ENCODE measurements around the gene FBXO46. TPM values are rescaled to one million over a fixed set of nuclear protein-coding genes. Genes with fewer than 3 reads are reported as not detected.

Gene FBXO46
- total RNA-seq, 5 donors from 2014 or later (not counting 1 experiment from before 2014, with no cell fraction given) = 27.9 to 48.3 (median 38.0) TPM

GRCh38 chr19:45763691-45764294 lies 33.1 kb upstream of the FBXO46 start:
- no peak overlapping the region for H3K4me3 Mint-ChIP-seq
- H3K27me3 Mint-ChIP-seq = peaks cover 8 to 23% of the 10 kb centered on the region in 2 donors
- ChIA-PET CTCF (interaction anchor here in 1 of 2 donors (0.6 kb wide), 1 partner anchor 180 kb away, joined by 3 read pairs; no protein-coding TSS in a partner anchor), POLR2A (interaction anchor here in 1 of 2 donors (0.6 kb wide), 1 partner anchor 344 kb away, joined by 3 read pairs; no protein-coding TSS in a partner anchor)
- WGBS (ENCODE audit: insufficient coverage) = 78% methylated on average over 14 of the region's 27 CpGs
- H3K36me3 ChIP-seq (ENCODE audit: control insufficient read depth in 2 of 2, extremely low read depth in 1 of 2, insufficient read depth in 1 of 2, low read length in 1 of 2) = no peaks in the 10 kb centered on the region
- H3K36me3 Mint-ChIP-seq = no peaks in the 10 kb centered on the region
- no peak overlapping the region for H3K27ac ChIP-seq (ENCODE audit: low read length)
- DNase-seq (no peak), ATAC-seq (replicated peaks in 1 of 4) (no peak)
- no peaks in the 10 kb centered on the region for H3K9me3 Mint-ChIP-seq
- H3K27ac Mint-ChIP-seq = no peak overlapping the region
- H3K9me3 ChIP-seq = no peaks in the 10 kb centered on the region
- H3K4me3 ChIP-seq (ENCODE audit: control insufficient read depth in 1 of 2, extremely low read depth in 1 of 2, low read length in 1 of 2) = no peak overlapping the region
- H3K4me1 ChIP-seq (ENCODE audit: control insufficient read depth in 1 of 2, extremely low read depth in 1 of 2, insufficient read depth in 2 of 2, low read length in 2 of 2) = peaks cover 0 to 12% of the 10 kb centered on the region in 2 experiments
- H3K4me1 Mint-ChIP-seq = peaks cover 0 to 3% (median 1%) of the 10 kb centered on the region in 3 donors
- peaks cover under 1 to 81% of the 10 kb centered on the region in 2 experiments for H3K27me3 ChIP-seq (replicated peaks in 1 of 2; ENCODE audit: control insufficient read depth in 2 of 2, extremely low read depth in 1 of 2, insufficient read depth in 2 of 2, low read length in 1 of 2)

GRCh38 chr19:45762870-45763631 lies 32.4 kb upstream of the FBXO46 start:
- Mint-ChIP-seq H3K27ac (no peak overlapping the region), H3K4me1 (peaks cover 0 to 2% (median 1%) of the 10 kb centered on the region in 3 donors), H3K4me3 (no peak overlapping the region), H3K9me3 (no peaks in the 10 kb centered on the region), H3K27me3 (peaks cover 8 to 23% of the 10 kb centered on the region in 2 donors), H3K36me3 (no peaks in the 10 kb centered on the region)
- Histone ChIP-seq H3K27me3 (replicated peaks in 1 of 2; ENCODE audit: control insufficient read depth in 2 of 2, extremely low read depth in 1 of 2, insufficient read depth in 2 of 2, low read length in 1 of 2) (peaks cover 2 to 80% of the 10 kb centered on the region in 2 experiments), H3K9me3 (no peaks in the 10 kb centered on the region), H3K4me3 (ENCODE audit: control insufficient read depth in 1 of 2, extremely low read depth in 1 of 2, low read length in 1 of 2) (no peak overlapping the region), H3K27ac (ENCODE audit: low read length) (no peak overlapping the region), H3K36me3 (ENCODE audit: control insufficient read depth in 2 of 2, extremely low read depth in 1 of 2, insufficient read depth in 1 of 2, low read length in 1 of 2) (no peaks in the 10 kb centered on the region), H3K4me1 (ENCODE audit: control insufficient read depth in 1 of 2, extremely low read depth in 1 of 2, insufficient read depth in 2 of 2, low read length in 2 of 2) (peaks cover 0 to 9% of the 10 kb centered on the region in 2 experiments)
- ChIA-PET POLR2A (interaction anchor here in 1 of 2 donors (0.6 kb wide), 1 partner anchor 343 kb away, joined by 3 read pairs; no protein-coding TSS in a partner anchor), CTCF (no interaction called here)
- 83% methylated on average over 12 of the region's 15 CpGs for WGBS (ENCODE audit: insufficient coverage)
- DNase-seq = no peak
- ATAC-seq (replicated peaks in 1 of 4) = no peak

GRCh38 chr19:45761714-45762113 lies 31.0 kb upstream of the FBXO46 start:
- ATAC-seq (replicated peaks in 1 of 4) (no peak), DNase-seq (no peak)
- H3K4me1 ChIP-seq (ENCODE audit: control insufficient read depth in 1 of 2, extremely low read depth in 1 of 2, insufficient read depth in 2 of 2, low read length in 2 of 2) = no peaks in the 10 kb centered on the region
- no peaks in the 10 kb centered on the region for H3K9me3 ChIP-seq
- Mint-ChIP-seq H3K27me3 (peaks cover 8 to 21% of the 10 kb centered on the region in 2 donors), H3K27ac (no peak overlapping the region), H3K4me3 (no peak overlapping the region), H3K36me3 (no peaks in the 10 kb centered on the region), H3K4me1 (no peaks in the 10 kb centered on the region), H3K9me3 (no peaks in the 10 kb centered on the region)
- peaks cover 2 to 70% of the 10 kb centered on the region in 2 experiments for H3K27me3 ChIP-seq (replicated peaks in 1 of 2; ENCODE audit: control insufficient read depth in 2 of 2, extremely low read depth in 1 of 2, insufficient read depth in 2 of 2, low read length in 1 of 2)
- CTCF ChIA-PET = no interaction called here
- POLR2A ChIA-PET = no interaction called here
- H3K27ac ChIP-seq (ENCODE audit: low read length) = no peak overlapping the region
- WGBS (ENCODE audit: insufficient coverage) = 75% methylated on average over 12 of the region's 17 CpGs
- H3K36me3 ChIP-seq (ENCODE audit: control insufficient read depth in 2 of 2, extremely low read depth in 1 of 2, insufficient read depth in 1 of 2, low read length in 1 of 2) = no peaks in the 10 kb centered on the region
- H3K4me3 ChIP-seq (ENCODE audit: control insufficient read depth in 1 of 2, extremely low read depth in 1 of 2, low read length in 1 of 2) = no peak overlapping the region

- H3K36me3 ChIP-seq (ENCODE audit: control insufficient read depth in 2 of 2, extremely low read depth in 1 of 2, insufficient read depth in 1 of 2, low read length in 1 of 2) = no peaks in the 10 kb centered on the region
- ChIA-PET POLR2A (no interaction called here), CTCF (no interaction called here)
- DNase-seq (no peak), ATAC-seq (replicated peaks in 1 of 4) (no peak)
- Mint-ChIP-seq H3K27me3 (peaks cover 0 to 11% of the 10 kb centered on the region in 2 donors), H3K27ac (no peak overlapping the region), H3K9me3 (no peaks in the 10 kb centered on the region), H3K4me1 (no peaks in the 10 kb centered on the region), H3K4me3 (no peak overlapping the region), H3K36me3 (no peaks in the 10 kb centered on the region)
- H3K4me1 ChIP-seq (ENCODE audit: control insufficient read depth in 1 of 2, extremely low read depth in 1 of 2, insufficient read depth in 2 of 2, low read length in 2 of 2) = no peaks in the 10 kb centered on the region
- H3K9me3 ChIP-seq = no peaks in the 10 kb centered on the region
- H3K27me3 ChIP-seq (replicated peaks in 1 of 2; ENCODE audit: control insufficient read depth in 2 of 2, extremely low read depth in 1 of 2, insufficient read depth in 2 of 2, low read length in 1 of 2) = peaks cover 2 to 42% of the 10 kb centered on the region in 2 experiments
- no peak overlapping the region for H3K4me3 ChIP-seq (ENCODE audit: control insufficient read depth in 1 of 2, extremely low read depth in 1 of 2, low read length in 1 of 2)
- H3K27ac ChIP-seq (ENCODE audit: low read length) = no peak overlapping the region
- WGBS (ENCODE audit: insufficient coverage) = 79% methylated on average over 8 of the region's 9 CpGs
These were observed 28.2 kb upstream of the FBXO46 start for GRCh38 chr19:45758921-45759320.

- ChIA-PET CTCF (no interaction called here), POLR2A (no interaction called here)
- WGBS (ENCODE audit: insufficient coverage) = 80% methylated on average over 8 of the region's 9 CpGs
- Histone ChIP-seq H3K36me3 (ENCODE audit: control insufficient read depth in 2 of 2, extremely low read depth in 1 of 2, insufficient read depth in 1 of 2, low read length in 1 of 2) (no peaks in the 10 kb centered on the region), H3K27me3 (replicated peaks in 1 of 2; ENCODE audit: control insufficient read depth in 2 of 2, extremely low read depth in 1 of 2, insufficient read depth in 2 of 2, low read length in 1 of 2) (peaks cover 2 to 30% of the 10 kb centered on the region in 2 experiments), H3K4me3 (ENCODE audit: control insufficient read depth in 1 of 2, extremely low read depth in 1 of 2, low read length in 1 of 2) (no peak overlapping the region), H3K9me3 (no peaks in the 10 kb centered on the region), H3K27ac (ENCODE audit: low read length) (no peak overlapping the region), H3K4me1 (ENCODE audit: control insufficient read depth in 1 of 2, extremely low read depth in 1 of 2, insufficient read depth in 2 of 2, low read length in 2 of 2) (no peaks in the 10 kb centered on the region)
- no peaks in the 10 kb centered on the region for H3K9me3 Mint-ChIP-seq
- ATAC-seq (replicated peaks in 1 of 4) (no peak), DNase-seq (no peak)
- H3K4me1 Mint-ChIP-seq = no peaks in the 10 kb centered on the region
- H3K36me3 Mint-ChIP-seq = no peaks in the 10 kb centered on the region
- H3K4me3 Mint-ChIP-seq = no peak overlapping the region
- no peak overlapping the region for H3K27ac Mint-ChIP-seq
- H3K27me3 Mint-ChIP-seq = peaks cover 0 to 11% of the 10 kb centered on the region in 2 donors
These were observed 27.0 kb upstream of the FBXO46 start for GRCh38 chr19:45757695-45758094.

GRCh38 chr19:45754323-45754722 lies 23.6 kb upstream of the FBXO46 start:
- Histone ChIP-seq H3K36me3 (ENCODE audit: control insufficient read depth in 2 of 2, extremely low read depth in 1 of 2, insufficient read depth in 1 of 2, low read length in 1 of 2) (no peaks in the 10 kb centered on the region), H3K4me1 (ENCODE audit: control insufficient read depth in 1 of 2, extremely low read depth in 1 of 2, insufficient read depth in 2 of 2, low read length in 2 of 2) (no peaks in the 10 kb centered on the region), H3K27ac (ENCODE audit: low read length) (no peak overlapping the region), H3K4me3 (ENCODE audit: control insufficient read depth in 1 of 2, extremely low read depth in 1 of 2, low read length in 1 of 2) (no peak overlapping the region), H3K9me3 (no peaks in the 10 kb centered on the region), H3K27me3 (replicated peaks in 1 of 2; ENCODE audit: control insufficient read depth in 2 of 2, extremely low read depth in 1 of 2, insufficient read depth in 2 of 2, low read length in 1 of 2) (peaks cover 2 to 8% of the 10 kb centered on the region in 2 experiments)
- H3K27me3 Mint-ChIP-seq = peaks cover 0 to 9% of the 10 kb centered on the region in 2 donors
- H3K27ac Mint-ChIP-seq = no peak overlapping the region
- H3K4me3 Mint-ChIP-seq = no peak overlapping the region
- CTCF ChIA-PET = interaction anchor here in 1 of 2 donors (1.3 kb wide), 1 partner anchor 16 kb away, joined by 4 read pairs; no protein-coding TSS in a partner anchor
- H3K9me3 Mint-ChIP-seq = no peaks in the 10 kb centered on the region
- WGBS (ENCODE audit: insufficient coverage) = 94% methylated on average over 8 of the region's 8 CpGs
- no peak for ATAC-seq (replicated peaks in 1 of 4)
- POLR2A ChIA-PET = no interaction called here
- H3K36me3 Mint-ChIP-seq = no peaks in the 10 kb centered on the region
- no peaks in the 10 kb centered on the region for H3K4me1 Mint-ChIP-seq
- DNase-seq = no peak

All from T-cell (primary cell).